ENCODE results near the gene GMDS.

GMDS gene

GRCh38 chr6:1923449-1923848, 322.0 kb downstream of the GMDS start:
- Histone ChIP-seq H3K9me2 (replicated peaks; ENCODE audit: low read depth, low read length) (no peaks in the 10 kb centered on the region), H3K9ac (ENCODE audit: low read depth, low read length, poor library complexity, severe bottlenecking) (no peak overlapping the region), H3K79me2 (ENCODE audit: insufficient read depth, low read length) (no peaks in the 10 kb centered on the region), H3K4me3 (ENCODE audit: low read length, poor library complexity, severe bottlenecking) (no peak overlapping the region), H3K27me3 (ENCODE audit: insufficient read depth, low read length, poor library complexity, severe bottlenecking) (no peaks in the 10 kb centered on the region), H3K9me3 (ENCODE audit: insufficient read depth, low read depth, low read length) (no peaks in the 10 kb centered on the region), H3K4me2 (ENCODE audit: low read depth, low read length, poor library complexity, severe bottlenecking) (no peak overlapping the region), H4K20me1 (ENCODE audit: insufficient read depth, low read length, poor library complexity, severe bottlenecking) (no peaks in the 10 kb centered on the region), H3K36me3 (ENCODE audit: insufficient read depth, low read length) (no peaks in the 10 kb centered on the region; the same call in 1 of the 2 replicates), H2AFZ (ENCODE audit: low read length) (no peak overlapping the region), H3F3A (ENCODE audit: low read depth) (0 out of 2 replicates have a peak, but pooled peaks cover 6% of the 10 kb centered on the region), H3K4me1 (ENCODE audit: insufficient read depth, low read length, poor library complexity, severe bottlenecking) (peaks cover 32% of the 10 kb centered on the region)
- TF ChIP-seq EZH2phosphoT487 (IDR thresholded peaks at IDR 0.05; ENCODE audit: borderline replicate concordance) = no peak
- TF ChIP-seq CTCF (conservative IDR thresholded peaks at IDR 0.05; ENCODE audit: low read length) = no peak

- Histone ChIP-seq H3F3A (ENCODE audit: low read depth) (peaks cover 27% of the 10 kb centered on the region), H3K4me2 (ENCODE audit: low read depth, low read length, poor library complexity, severe bottlenecking) (peak overlapping the region; percentile 63), H3K9me3 (ENCODE audit: insufficient read depth, low read depth, low read length) (no peaks in the 10 kb centered on the region), H4K20me1 (ENCODE audit: insufficient read depth, low read length, poor library complexity, severe bottlenecking) (no peaks in the 10 kb centered on the region), H3K9ac (ENCODE audit: low read depth, low read length, poor library complexity, severe bottlenecking) (peak overlapping the region; percentile 70), H3K4me1 (ENCODE audit: insufficient read depth, low read length, poor library complexity, severe bottlenecking) (peaks cover 85% of the 10 kb centered on the region), H3K27me3 (ENCODE audit: insufficient read depth, low read length, poor library complexity, severe bottlenecking) (no peaks in the 10 kb centered on the region), H3K4me3 (ENCODE audit: low read length, poor library complexity, severe bottlenecking) (peak overlapping the region; percentile 36), H2AFZ (ENCODE audit: low read length) (no peak overlapping the region), H3K79me2 (ENCODE audit: insufficient read depth, low read length) (no peaks in the 10 kb centered on the region), H3K9me2 (replicated peaks; ENCODE audit: low read depth, low read length) (no peaks in the 10 kb centered on the region), H3K36me3 (ENCODE audit: insufficient read depth, low read length) (no peaks in the 10 kb centered on the region)
- TF ChIP-seq CTCF (conservative IDR thresholded peaks at IDR 0.05; ENCODE audit: low read length) (no peak), EZH2phosphoT487 (IDR thresholded peaks at IDR 0.05; ENCODE audit: borderline replicate concordance) (no peak)
These were observed 327.6 kb downstream of the GMDS start for GRCh38 chr6:1917626-1918371.

- H3K9me3 ChIP-seq (ENCODE audit: insufficient read depth, low read depth, low read length) = no peaks in the 10 kb centered on the region
- peak overlapping the region; percentile 36 for H3K4me3 ChIP-seq (ENCODE audit: low read length, poor library complexity, severe bottlenecking)
- no peaks in the 10 kb centered on the region for H3K9me2 ChIP-seq (replicated peaks; ENCODE audit: low read depth, low read length)
- TF ChIP-seq EZH2phosphoT487 (IDR thresholded peaks at IDR 0.05; ENCODE audit: borderline replicate concordance) (no peak), CTCF (conservative IDR thresholded peaks at IDR 0.05; ENCODE audit: low read length) (no peak)
- peaks cover 27% of the 10 kb centered on the region for H3F3A ChIP-seq (ENCODE audit: low read depth)
- no peaks in the 10 kb centered on the region for H3K79me2 ChIP-seq (ENCODE audit: insufficient read depth, low read length)
- H4K20me1 ChIP-seq (ENCODE audit: insufficient read depth, low read length, poor library complexity, severe bottlenecking) = no peaks in the 10 kb centered on the region
- H3K4me1 ChIP-seq (ENCODE audit: insufficient read depth, low read length, poor library complexity, severe bottlenecking) = peaks cover 96% of the 10 kb centered on the region
- H3K36me3 ChIP-seq (ENCODE audit: insufficient read depth, low read length) = no peaks in the 10 kb centered on the region
- H3K4me2 ChIP-seq (ENCODE audit: low read depth, low read length, poor library complexity, severe bottlenecking) = peak overlapping the region; percentile 63
- H3K27me3 ChIP-seq (ENCODE audit: insufficient read depth, low read length, poor library complexity, severe bottlenecking) = no peaks in the 10 kb centered on the region
- no peak overlapping the region for H2AFZ ChIP-seq (ENCODE audit: low read length)
- H3K9ac ChIP-seq (ENCODE audit: low read depth, low read length, poor library complexity, severe bottlenecking) = peak overlapping the region; percentile 70
These were observed 328.9 kb downstream of the GMDS start for GRCh38 chr6:1916334-1917070.

All from Loucy (cell line).